Measurements from ENCODE around the gene TRPV2. TPM values are rescaled to one million over a fixed set of nuclear protein-coding genes. Genes with fewer than 3 reads are reported as not detected.

TRPV2 gene
- total and polyA plus RNA-seq, 8 donors = 0.58 to 24.8 (median 5.9) TPM

- Histone ChIP-seq H3K4me3 (no peak overlapping the region), H3K27me3 (no peaks in the 10 kb centered on the region), H3K36me3 (peaks cover 0 to 7% (median 0%) of the 10 kb centered on the region in 4 donors), H3K27ac (no peak overlapping the region), H3K4me1 (peaks cover 12 to 45% (median 33%) of the 10 kb centered on the region in 4 donors), H3K9me3 (no peaks in the 10 kb centered on the region)
- TF ChIP-seq POLR2AphosphoS5 (IDR thresholded peaks at IDR 0.05) = no peak
- no peak for TF ChIP-seq CTCF (IDR thresholded peaks at IDR 0.05)
- no peak for TF ChIP-seq POLR2A (IDR thresholded peaks at IDR 0.05)
- no peak for TF ChIP-seq EP300 (IDR thresholded peaks at IDR 0.05)
- no peak for DNase-seq
- intact Hi-C loops (cut with DNase I; ENCODE audit: low total_unique reads) = no loop called here
- whole genome bisulfite sequencing, 5 donors = 69 to 87% (median 82%) methylated on average over 3 of the region's 3 CpGs
These were observed 52.5 kb downstream of the TRPV2 start for GRCh38 chr17:16467886-16468285.

- 57 to 77% (median 60%) methylated on average over 4 of the region's 4 CpGs for WGBS, 5 donors
- Histone ChIP-seq H3K27me3 (no peaks in the 10 kb centered on the region), H3K4me3 (no peak overlapping the region), H3K36me3 (peaks cover 0 to 7% (median 0%) of the 10 kb centered on the region in 4 donors), H3K27ac (no peak overlapping the region), H3K4me1 (peaks cover 9 to 40% (median 28%) of the 10 kb centered on the region in 4 donors), H3K9me3 (no peaks in the 10 kb centered on the region)
- intact Hi-C loops (cut with DNase I; ENCODE audit: low total_unique reads) = no loop called here
- no peak for DNase-seq
- no peak for TF ChIP-seq POLR2A (IDR thresholded peaks at IDR 0.05)
- TF ChIP-seq EP300 (IDR thresholded peaks at IDR 0.05) = no peak
- no peak for TF ChIP-seq CTCF (IDR thresholded peaks at IDR 0.05)
- TF ChIP-seq POLR2AphosphoS5 (IDR thresholded peaks at IDR 0.05) = no peak
These were observed 53.1 kb downstream of the TRPV2 start for GRCh38 chr17:16468428-16468992.

GRCh38 chr17:16470265-16470664 lies 54.9 kb downstream of the TRPV2 start:
- peak in 1 of 2 donors; percentile 59 for DNase-seq
- WGBS, 5 donors = 54 to 76% (median 73%) methylated on average over 11 of the region's 11 CpGs
- TF ChIP-seq EP300 (IDR thresholded peaks at IDR 0.05) (no peak), CTCF (IDR thresholded peaks at IDR 0.05) (no peak), POLR2A (IDR thresholded peaks at IDR 0.05) (no peak), POLR2AphosphoS5 (IDR thresholded peaks at IDR 0.05) (no peak)
- peaks cover 0 to 23% (median 10%) of the 10 kb centered on the region in 4 donors for H3K4me1 ChIP-seq
- no peaks in the 10 kb centered on the region for H3K27me3 ChIP-seq
- H3K36me3 ChIP-seq = peaks cover 0 to 7% (median 0%) of the 10 kb centered on the region in 4 donors
- no peak overlapping the region for H3K4me3 ChIP-seq
- no peak overlapping the region for H3K27ac ChIP-seq
- no peaks in the 10 kb centered on the region for H3K9me3 ChIP-seq
- intact Hi-C loops (cut with DNase I; ENCODE audit: low total_unique reads) = no loop called here

- H3K27ac ChIP-seq = no peak overlapping the region
- TF ChIP-seq POLR2A (IDR thresholded peaks at IDR 0.05) (no peak), POLR2AphosphoS5 (IDR thresholded peaks at IDR 0.05) (no peak), CTCF (IDR thresholded peaks at IDR 0.05) (no peak), EP300 (IDR thresholded peaks at IDR 0.05) (no peak)
- peaks cover 0 to 7% (median 0%) of the 10 kb centered on the region in 4 donors for H3K36me3 ChIP-seq
These were observed 55.9 kb downstream of the TRPV2 start for GRCh38 chr17:16471295-16471694.

More at GRCh38 chr17:16471295-16471694, 55.9 kb downstream of the TRPV2 start:
- Histone ChIP-seq H3K9me3 (no peaks in the 10 kb centered on the region), H3K4me3 (no peak overlapping the region), H3K4me1 (peaks cover 0 to 14% (median under 1%) of the 10 kb centered on the region in 4 donors), H3K27me3 (no peaks in the 10 kb centered on the region)
- intact Hi-C loops (cut with DNase I; ENCODE audit: low total_unique reads) = no loop called here
- DNase-seq = no peak
- WGBS, 5 donors = 87 to 90% (median 88%) methylated on average over 4 to 5 of the region's 5 CpGs
